GM23248 (cell line): ENCODE results near the gene RERE. TPM values are rescaled to one million over a fixed set of nuclear protein-coding genes. Genes with fewer than 3 reads are reported as not detected.

Experiments used
- DNase-seq: peaks from one replicate; pipeline ENCODE4 v3.0.0-alpha.2; 2015
- H2AFZ ChIP-seq: fragments of 200-600 bp; sonication (generic); 2 replicates; pipeline ENCODE4 v1.6.1; 2016; ENCODE audit warnings: antibody characterized with exemption
- H3F3A ChIP-seq: fragments of 200-600 bp; sonication (generic); 2 replicates; pipeline ENCODE4 v1.6.1; 2016; ENCODE audit warnings: mild to moderate bottlenecking, antibody characterized with exemption, mixed run types; ENCODE audit not compliant: insufficient read depth
- H3K27ac ChIP-seq: fragments of 200-600 bp; sonication (generic); 2 replicates; pipeline ENCODE4 v1.5.1; 2016; ENCODE audit warnings: mild to moderate bottlenecking
- H3K27me3 ChIP-seq: fragments of 200-600 bp; sonication (generic); replicated peaks from 2 replicates; pipeline ENCODE4 v1.6.1; 2016; ENCODE audit warnings: mild to moderate bottlenecking; ENCODE audit not compliant: insufficient read depth
- H3K36me3 ChIP-seq: fragments of 200-600 bp; sonication (generic); 2 replicates; pipeline ENCODE4 v1.6.1; 2016; ENCODE audit warnings: low read depth, mild to moderate bottlenecking
- H3K4me1 ChIP-seq: fragments of 200-600 bp; sonication (generic); 2 replicates; pipeline ENCODE4 v1.6.1; 2016; ENCODE audit warnings: mild to moderate bottlenecking; ENCODE audit not compliant: insufficient read depth
- H3K4me2 ChIP-seq: fragments of 200-600 bp; sonication (generic); one replicate; pipeline ENCODE4 v1.6.1; 2016; ENCODE audit warnings: mild to moderate bottlenecking; ENCODE audit not compliant: unreplicated experiment
- H3K4me3 ChIP-seq: fragments of 200-600 bp; sonication (generic); 2 replicates; pipeline ENCODE4 v1.5.1; 2016; ENCODE audit warnings: mild to moderate bottlenecking
- H3K79me2 ChIP-seq: fragments of 200-600 bp; sonication (generic); 2 replicates; pipeline ENCODE4 v1.6.1; 2016; ENCODE audit warnings: mild to moderate bottlenecking; ENCODE audit not compliant: insufficient read depth
- H3K9ac ChIP-seq: fragments of 200-600 bp; sonication (generic); 2 replicates; pipeline ENCODE4 v1.6.1; 2016; ENCODE audit warnings: mild to moderate bottlenecking
- H3K9me2 ChIP-seq: fragments of 200-600 bp; sonication (generic); 2 replicates; pipeline ENCODE4 v1.6.1; 2016; ENCODE audit warnings: mixed run types, mild to moderate bottlenecking, moderate library complexity; ENCODE audit not compliant: insufficient read depth
- H3K9me3 ChIP-seq: fragments of 200-600 bp; sonication (generic); one replicate; pipeline ENCODE4 v1.6.1; 2017; ENCODE audit warnings: low read depth
- H4K20me1 ChIP-seq: fragments of 200-600 bp; sonication (generic); 2 replicates; pipeline ENCODE4 v1.6.0; 2016; ENCODE audit not compliant: insufficient read depth
- EZH2 ChIP-seq: fragments of 200-600 bp; sonication (generic); IDR thresholded peaks from 2 replicates; pipeline ENCODE4 v1.6.1; 2018; ENCODE audit warnings: antibody characterized with exemption, mild to moderate bottlenecking; ENCODE audit not compliant: insufficient read depth, poor library complexity, severe bottlenecking
- EZH2phosphoT487 ChIP-seq: fragments of 200-600 bp; sonication (generic); IDR thresholded peaks from 2 replicates; pipeline ENCODE4 v1.6.1; 2018; ENCODE audit warnings: antibody characterized with exemption, moderate library complexity, mild to moderate bottlenecking, low read depth; ENCODE audit not compliant: insufficient read depth
- WGBS, 2 experiments: methylation state at CpG; one replicate each; pipeline ENCODE4 v1.1.6; 2015 to 2017; ENCODE audit warnings: low lambda C conversion rate in 2 of 2, low coverage in 1 of 2; ENCODE audit errors: missing lambda C conversion rate in 2 of 2; 5-methylcytosine and 5-hydroxymethylcytosine counted together
- in situ Hi-C: fragments of 300-500 bp; cut with MboI; formaldehyde crosslinking; loops from 2 replicates; pipeline ENCODE4 v1.15.0; 2020
- polyA plus RNA-seq: library from polyadenylated mRNA; unstranded; fragments of >200 nt; fragmentation: Nextera tagmentation; extraction: Ambion mirVana; gene quantifications from 2 replicates; pipeline ENCODE4 v1.2.1, GENCODE V29; 2016
- total RNA-seq: library from RNA; depleted of rRNA; stranded (reverse); fragments of >200 nt; shearing (Covaris generic); gene quantifications from 2 replicates; pipeline ENCODE4 v1.2.3, GENCODE V29; 2014

Gene RERE
- total and polyA plus RNA-seq, 2 experiments from 2014 or later: 26.0 to 26.2 TPM

DNA sequence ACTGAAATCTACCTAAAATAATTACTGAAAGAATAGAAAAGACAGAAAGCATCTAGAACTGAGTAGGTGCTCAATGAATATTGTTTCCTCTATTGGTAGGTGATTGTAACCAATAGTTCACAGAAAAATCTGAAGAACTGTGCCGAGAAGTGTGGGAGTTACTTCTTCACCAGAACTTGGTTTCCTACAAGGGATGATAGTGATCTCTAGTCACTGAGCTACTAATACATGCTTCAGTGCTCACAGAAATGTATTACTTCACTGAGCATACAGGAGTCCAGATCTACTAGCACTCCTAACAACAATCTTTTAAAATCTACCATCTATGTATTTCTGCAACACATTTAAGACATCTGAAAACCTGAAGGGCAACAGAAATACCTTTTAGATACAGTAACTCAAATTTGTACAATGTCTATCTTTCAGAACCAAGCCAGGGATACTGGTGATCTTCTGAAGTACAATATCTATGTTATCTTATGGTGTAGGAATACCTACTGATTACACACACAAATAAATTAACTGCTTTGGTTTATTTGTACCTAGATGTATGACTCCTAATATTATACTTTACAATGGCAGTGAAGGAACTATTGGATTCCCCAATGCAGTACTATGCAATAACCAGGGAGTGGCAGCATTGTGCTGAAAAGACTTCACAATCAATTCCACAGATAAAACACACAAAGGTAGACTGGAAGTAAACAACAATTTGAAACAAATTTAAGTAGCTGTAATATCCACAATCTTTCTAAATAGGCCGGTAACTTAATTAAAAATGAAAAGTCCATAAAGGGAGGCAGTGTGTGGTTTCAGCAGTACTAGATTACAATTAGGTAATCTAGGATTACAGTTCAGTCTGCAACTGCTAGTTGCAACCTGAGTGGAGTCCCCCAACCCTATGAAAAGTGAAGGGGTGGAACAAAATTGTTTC is 256.6 kb downstream of the RERE start:
- in situ Hi-C loops: loop anchor here (25.0 kb wide), 1 partner anchor 276 kb away; no protein-coding TSS in a partner anchor
- no peaks in the 10 kb centered on the region for H3K27me3 ChIP-seq
- no peak overlapping the region for H3K4me3 ChIP-seq
- peak; percentile 75 for DNase-seq
- WGBS, 2 experiments: 39 to 57% methylated on average over 2 of the region's 2 CpGs
- H3K27ac ChIP-seq: no peak overlapping the region
- H3K9me2 ChIP-seq: no peaks in the 10 kb centered on the region
- H3K4me2 ChIP-seq: no peak overlapping the region
- peaks cover 24% of the 10 kb centered on the region; the same call in 1 of the 2 replicates for H3K79me2 ChIP-seq
- peaks cover 20% of the 10 kb centered on the region for H3K4me1 ChIP-seq
- no peaks in the 10 kb centered on the region for H3K36me3 ChIP-seq
- H3K9ac ChIP-seq: no peak overlapping the region
- H4K20me1 ChIP-seq: no peaks in the 10 kb centered on the region
- H3K9me3 ChIP-seq: no peaks in the 10 kb centered on the region
- TF ChIP-seq EZH2 (no peak), EZH2phosphoT487 (no peak)
- H3F3A ChIP-seq: 0 out of 2 replicates have a peak, but pooled peaks cover 7% of the 10 kb centered on the region
- H2AFZ ChIP-seq: no peak overlapping the region

DNA sequence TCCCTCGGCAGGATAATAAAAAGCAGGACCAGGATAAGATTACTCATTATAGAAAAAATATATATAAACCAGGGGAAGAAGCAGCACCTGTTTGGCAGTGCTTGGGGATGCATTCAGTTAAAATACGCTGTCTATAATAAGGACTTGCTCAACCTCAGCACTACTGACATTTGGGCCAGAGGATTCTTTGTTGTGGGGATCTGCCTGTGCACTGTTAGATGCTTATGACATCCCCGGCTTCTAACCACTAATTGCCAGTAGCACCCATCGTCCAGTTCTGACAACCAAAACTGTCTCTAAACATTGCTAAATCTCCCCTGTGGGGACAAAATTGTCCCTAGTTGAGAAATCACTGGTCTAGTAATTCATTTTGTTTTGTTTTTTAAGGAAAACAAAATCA is 257.4 kb downstream of the RERE start:
- no peak for TF ChIP-seq EZH2
- TF ChIP-seq EZH2phosphoT487: no peak
- Histone ChIP-seq H2AFZ (no peak overlapping the region), H3K79me2 (peaks cover 24% of the 10 kb centered on the region; the same call in 1 of the 2 replicates), H3F3A (0 out of 2 replicates have a peak, but pooled peaks cover 7% of the 10 kb centered on the region), H3K9ac (no peak overlapping the region), H3K27ac (no peak overlapping the region), H3K4me1 (peaks cover 20% of the 10 kb centered on the region), H3K36me3 (no peaks in the 10 kb centered on the region), H4K20me1 (no peaks in the 10 kb centered on the region), H3K4me2 (no peak overlapping the region), H3K9me3 (no peaks in the 10 kb centered on the region), H3K4me3 (no peak overlapping the region), H3K9me2 (no peaks in the 10 kb centered on the region), H3K27me3 (no peaks in the 10 kb centered on the region)
- in situ Hi-C loops: loop anchor here (25.0 kb wide), 1 partner anchor 277 kb away; no protein-coding TSS in a partner anchor
- 84 to 89% methylated on average over 4 of the region's 4 CpGs for WGBS, 2 experiments
- no peak for DNase-seq

DNA sequence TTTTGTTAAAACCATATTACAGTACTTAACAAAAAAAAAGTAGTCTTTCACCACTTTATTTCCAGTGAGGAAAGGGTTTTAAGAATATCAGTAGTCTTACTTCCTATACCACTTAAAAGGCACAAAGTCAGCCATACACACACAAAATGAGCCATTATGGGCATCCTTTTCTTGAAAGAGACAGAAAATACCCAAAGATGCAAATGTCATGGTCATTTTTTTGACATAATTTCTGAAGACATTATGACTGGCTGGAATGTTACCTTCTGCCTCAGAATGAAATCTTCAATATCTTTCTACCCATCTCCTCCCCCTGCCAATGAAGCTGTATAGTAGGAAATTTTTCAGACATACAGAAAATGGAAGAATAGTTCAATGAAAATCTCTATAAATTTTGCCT is 261.9 kb downstream of the RERE start:
- H3K27ac ChIP-seq: no peak overlapping the region
- H3K4me1 ChIP-seq: no peaks in the 10 kb centered on the region
- H3K9ac ChIP-seq: no peak overlapping the region
- H2AFZ ChIP-seq: no peak overlapping the region
- no peak overlapping the region for H3K4me2 ChIP-seq
- no peaks in the 10 kb centered on the region for H3K9me2 ChIP-seq
- no peak overlapping the region for H3K4me3 ChIP-seq
- peaks cover 15% of the 10 kb centered on the region for H3K79me2 ChIP-seq
- DNase-seq: no peak
- no peaks in the 10 kb centered on the region for H3K27me3 ChIP-seq
- TF ChIP-seq EZH2phosphoT487: no peak
- TF ChIP-seq EZH2: no peak
- H3K36me3 ChIP-seq: no peaks in the 10 kb centered on the region
- H4K20me1 ChIP-seq: no peaks in the 10 kb centered on the region
- no peaks in the 10 kb centered on the region for H3F3A ChIP-seq
- H3K9me3 ChIP-seq: no peaks in the 10 kb centered on the region
- in situ Hi-C loops: loop anchor here (10.0 to 25.0 kb wide), 2 partner anchors 179 to 282 kb away; no protein-coding TSS in a partner anchor

DNA sequence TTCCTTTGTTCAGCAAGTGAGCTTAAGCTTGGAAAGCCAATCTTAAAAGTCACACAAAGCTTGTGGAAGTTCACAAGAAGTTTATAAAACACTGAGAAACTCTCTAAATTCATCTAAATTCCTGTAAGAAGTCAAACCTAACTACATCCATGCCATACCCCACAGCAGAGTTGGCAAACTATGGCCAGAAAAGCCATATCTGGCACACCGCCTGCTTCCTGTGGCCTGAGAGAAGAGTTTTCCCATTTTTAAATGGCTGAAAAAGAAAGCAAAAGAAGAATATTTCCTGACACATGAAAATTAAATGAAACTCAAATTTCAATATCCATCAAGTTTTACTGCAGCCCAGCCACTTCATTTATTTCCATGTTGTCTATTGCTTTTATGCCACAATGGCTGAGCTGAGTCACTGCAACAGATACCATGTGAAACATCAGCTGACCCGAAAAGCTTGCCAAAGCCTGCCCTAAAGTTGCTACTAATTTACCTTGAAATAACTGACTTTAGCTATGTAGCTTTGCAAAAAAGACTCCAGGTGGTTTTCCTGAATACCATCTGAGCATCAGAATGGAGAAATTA is 262.4 kb downstream of the RERE start:
- Histone ChIP-seq H3K36me3 (no peaks in the 10 kb centered on the region), H2AFZ (no peak overlapping the region), H4K20me1 (no peaks in the 10 kb centered on the region), H3K9me2 (no peaks in the 10 kb centered on the region), H3K9ac (no peak overlapping the region), H3K27me3 (no peaks in the 10 kb centered on the region), H3K4me2 (no peak overlapping the region), H3K9me3 (no peaks in the 10 kb centered on the region), H3F3A (no peaks in the 10 kb centered on the region), H3K4me1 (no peaks in the 10 kb centered on the region), H3K79me2 (peaks cover 10% of the 10 kb centered on the region), H3K4me3 (no peak overlapping the region), H3K27ac (no peak overlapping the region)
- in situ Hi-C loops: loop anchor here (10.0 to 25.0 kb wide), 2 partner anchors 180 to 282 kb away; no protein-coding TSS in a partner anchor
- DNase-seq: peak; percentile 36
- 92 to 94% methylated on average over 2 of the region's 2 CpGs for WGBS, 2 experiments
- TF ChIP-seq EZH2phosphoT487 (no peak), EZH2 (no peak)
